Upper lobe of left lung (tissue), 4 donors: ENCODE results near the gene OPCML.

Experiments used
- POLR2A ChIP-seq, 4 donors: fragments of 450-650 bp; IDR thresholded peaks; one replicate each; pipeline ENCODE4 v1.5.1; 2016 to 2017; ENCODE audit warnings: antibody characterized with exemption in 4 of 4, mild to moderate bottlenecking in 2 of 4
- POLR2AphosphoS5 ChIP-seq, 2 donors: sonication (generic); formaldehyde crosslinking; IDR thresholded peaks; one replicate each; pipeline ENCODE4 v1.5.1; 2017; ENCODE audit warnings: antibody characterized with exemption in 2 of 2
- TF ChIP-seq, protein P1 (sequence below), 6 experiments: fragments of 450-650 bp in 4 of 6; fragments of 200-600 bp in 2 of 6; sonication (generic) in 2 of 6; IDR thresholded peaks; one replicate each; pipeline ENCODE4 v1.5.1; 2016 to 2019; ENCODE audit warnings: antibody characterized with exemption in 6 of 6

DNA sequence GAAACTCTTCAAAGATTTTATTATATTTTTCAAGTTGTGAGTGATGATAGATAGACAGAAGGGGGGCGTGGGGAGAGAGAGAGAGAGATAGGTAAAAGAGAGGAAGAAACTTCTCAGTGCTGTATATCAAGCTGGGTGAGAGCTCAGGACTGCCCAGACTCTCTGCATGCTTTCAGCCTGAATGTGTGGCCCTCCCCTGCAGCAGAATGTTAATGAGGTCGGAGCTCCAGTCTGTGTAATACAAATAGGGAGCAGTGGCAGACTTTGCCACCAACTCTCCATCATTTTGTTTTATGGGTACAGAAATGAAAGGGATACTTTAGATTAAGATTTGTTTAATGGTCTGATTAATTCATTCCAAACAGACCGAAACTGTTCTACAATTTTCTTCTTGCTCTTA, 752.8 kb downstream of the OPCML start:
- no peak for TF ChIP-seq POLR2AphosphoS5 (IDR thresholded peaks at IDR 0.05)
- TF ChIP-seq, protein P1, sequence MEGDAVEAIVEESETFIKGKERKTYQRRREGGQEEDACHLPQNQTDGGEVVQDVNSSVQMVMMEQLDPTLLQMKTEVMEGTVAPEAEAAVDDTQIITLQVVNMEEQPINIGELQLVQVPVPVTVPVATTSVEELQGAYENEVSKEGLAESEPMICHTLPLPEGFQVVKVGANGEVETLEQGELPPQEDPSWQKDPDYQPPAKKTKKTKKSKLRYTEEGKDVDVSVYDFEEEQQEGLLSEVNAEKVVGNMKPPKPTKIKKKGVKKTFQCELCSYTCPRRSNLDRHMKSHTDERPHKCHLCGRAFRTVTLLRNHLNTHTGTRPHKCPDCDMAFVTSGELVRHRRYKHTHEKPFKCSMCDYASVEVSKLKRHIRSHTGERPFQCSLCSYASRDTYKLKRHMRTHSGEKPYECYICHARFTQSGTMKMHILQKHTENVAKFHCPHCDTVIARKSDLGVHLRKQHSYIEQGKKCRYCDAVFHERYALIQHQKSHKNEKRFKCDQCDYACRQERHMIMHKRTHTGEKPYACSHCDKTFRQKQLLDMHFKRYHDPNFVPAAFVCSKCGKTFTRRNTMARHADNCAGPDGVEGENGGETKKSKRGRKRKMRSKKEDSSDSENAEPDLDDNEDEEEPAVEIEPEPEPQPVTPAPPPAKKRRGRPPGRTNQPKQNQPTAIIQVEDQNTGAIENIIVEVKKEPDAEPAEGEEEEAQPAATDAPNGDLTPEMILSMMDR (IDR thresholded peaks at IDR 0.05): no peak
- TF ChIP-seq POLR2A (IDR thresholded peaks at IDR 0.05): no peak
